HepG2 (cell line): Measurements from ENCODE around the gene ZFAND2B. TPM values are rescaled to one million over a fixed set of nuclear protein-coding genes. Genes with fewer than 3 reads are reported as not detected.

Experiments used
- ATF7-NPFF ChIP-seq: sonication (generic); formaldehyde crosslinking; IDR thresholded peaks from 2 replicates; pipeline ENCODE4 v1.8.1; 2023; ENCODE audit warnings: mild to moderate bottlenecking, low read depth, missing genetic modification reagents, moderate library complexity
- BCL3 ChIP-seq: sonication (generic); formaldehyde crosslinking; IDR thresholded peaks from 2 replicates; pipeline ENCODE4 v1.5.1; 2020; ENCODE audit warnings: mild to moderate bottlenecking, missing genetic modification reagents, moderate library complexity
- BHLHE40 ChIP-seq: IDR thresholded peaks from 2 replicates; pipeline ENCODE4 v1.6.1; 2011; ENCODE audit warnings: low read length, improper control_type of control experiment
- FLYWCH1 ChIP-seq: sonication (generic); formaldehyde crosslinking; IDR thresholded peaks from 2 replicates; pipeline ENCODE4 v1.8.1; 2023; ENCODE audit warnings: mild to moderate bottlenecking, missing genetic modification reagents
- FOSL1 ChIP-seq: sonication (generic); formaldehyde crosslinking; IDR thresholded peaks from 2 replicates; pipeline ENCODE4 v1.9.0; 2021; ENCODE audit warnings: missing genetic modification reagents, borderline replicate concordance
- GPN1 ChIP-seq: sonication (generic); formaldehyde crosslinking; IDR thresholded peaks from 2 replicates; pipeline ENCODE4 v1.5.1; 2020; ENCODE audit warnings: missing genetic modification reagents, borderline replicate concordance
- ISX ChIP-seq: sonication (generic); formaldehyde crosslinking; conservative IDR thresholded peaks from 2 replicates; pipeline ENCODE4 v1.5.0; 2020; ENCODE audit warnings: missing genetic modification reagents
- MTF2 ChIP-seq: sonication (generic); formaldehyde crosslinking; IDR thresholded peaks from 2 replicates; pipeline ENCODE4 v1.5.0; 2020; ENCODE audit warnings: missing genetic modification reagents, borderline replicate concordance
- NFE2L2 ChIP-seq: fragments of 150-350 bp; IDR thresholded peaks from 2 replicates; pipeline ENCODE4 v1.6.1; 2014; ENCODE audit warnings: low read length
- PHF20 ChIP-seq: sonication (generic); formaldehyde crosslinking; IDR thresholded peaks from 2 replicates; pipeline ENCODE4 v1.5.0; 2020; ENCODE audit warnings: mild to moderate bottlenecking, missing genetic modification reagents
- PRDM10 ChIP-seq: sonication (generic); formaldehyde crosslinking; IDR thresholded peaks from 2 replicates; pipeline ENCODE4 v1.4.0; 2020; ENCODE audit warnings: low read depth, missing genetic modification reagents
- THAP7 ChIP-seq: sonication (generic); formaldehyde crosslinking; IDR thresholded peaks from 2 replicates; pipeline ENCODE4 v1.8.1; 2023; ENCODE audit warnings: mild to moderate bottlenecking, missing genetic modification reagents
- ZKSCAN8 ChIP-seq: IDR thresholded peaks from 2 replicates; pipeline ENCODE4 v1.6.1; 2016; ENCODE audit warnings: borderline replicate concordance, missing genetic modification reagents, missing compliant biosample characterization
- ZNF17 ChIP-seq: sonication (generic); formaldehyde crosslinking; IDR thresholded peaks from 2 replicates; pipeline ENCODE4 v1.5.0; 2020; ENCODE audit warnings: mild to moderate bottlenecking, missing genetic modification reagents
- ZNF770 ChIP-seq: sonication (generic); formaldehyde crosslinking; IDR thresholded peaks from 2 replicates; pipeline ENCODE4 v1.5.0; 2020; ENCODE audit warnings: mild to moderate bottlenecking, missing genetic modification reagents
- ZNF773 ChIP-seq: sonication (generic); formaldehyde crosslinking; IDR thresholded peaks from 2 replicates; pipeline ENCODE4 v1.4.0; 2020; ENCODE audit warnings: missing genetic modification reagents, borderline replicate concordance
- ZNF841 ChIP-seq: sonication (generic); formaldehyde crosslinking; IDR thresholded peaks from 2 replicates; pipeline ENCODE4 v1.8.1; 2023; ENCODE audit warnings: missing genetic modification reagents, borderline replicate concordance
- polyA plus RNA-seq, 8 experiments: library from polyadenylated mRNA; depleted of rRNA in 3 of 8; stranded (reverse) in 7 of 8; unstranded in 1 of 8; fragments of >200 nt; fragmentation: Illumina TruSeq in 4 of 8; extraction: Trizol in 4 of 8; gene quantifications; 2 replicates each; pipeline versions ENCODE4 v1.2.1 to v1.2.3, GENCODE V29; 2011 to 2016; ENCODE audit warnings: low read depth in 4 of 8, missing spikeins in 1 of 8, mixed read lengths in 1 of 8; ENCODE audit not compliant: insufficient read depth in 1 of 8
- total RNA-seq, 5 experiments: library from RNA; depleted of rRNA; stranded (reverse); fragments of >200 nt; fragmentation: Illumina TruSeq; extraction: Trizol; gene quantifications; 2 replicates each; pipeline ENCODE4 v1.2.3, GENCODE V29; 2016; ENCODE audit warnings: low read depth in 1 of 5
- TF ChIP-seq, protein P1 (sequence below): sonication (generic); formaldehyde crosslinking; IDR thresholded peaks from 2 replicates; pipeline ENCODE4 v1.8.1; 2023; ENCODE audit warnings: mild to moderate bottlenecking, missing genetic modification reagents
- TF ChIP-seq, protein P2 (sequence below): sonication (generic); formaldehyde crosslinking; IDR thresholded peaks from 2 replicates; pipeline ENCODE4 v1.8.1; 2023; ENCODE audit warnings: mild to moderate bottlenecking, missing genetic modification reagents, borderline replicate concordance

The ZFAND2B gene
- total and polyA plus RNA-seq, 2 of the 13 experiments (the other 11 are each of a cell fraction or from before 2014, with no cell fraction given), result 53.3 to 115 TPM

- TF ChIP-seq ATF7-NPFF (no peak), PHF20 (CRISPR knock-in tag) (no peak; the same call in 1 of the 2 replicates), BHLHE40 (no peak; the same call in 1 of the 2 replicates), FLYWCH1 (CRISPR knock-in tag) (no peak), NFE2L2 (no peak), BCL3 (peak; percentile 37), THAP7 (CRISPR knock-in tag) (no peak), ZKSCAN8 (CRISPR knock-in tag) (peak; percentile 93), ZNF841 (CRISPR knock-in tag) (no peak), FOSL1 (CRISPR knock-in tag) (no peak), ZNF770 (no peak), GPN1 (CRISPR knock-in tag) (no peak), MTF2 (CRISPR knock-in tag) (no peak), ISX (CRISPR knock-in tag) (no peak), ZNF17 (CRISPR knock-in tag) (no peak), PRDM10 (CRISPR knock-in tag) (peak; percentile 94), ZNF773 (CRISPR knock-in tag) (0 out of 2 replicates have a peak, but pooled peaks have one; percentile 43)
- TF ChIP-seq, protein P1, sequence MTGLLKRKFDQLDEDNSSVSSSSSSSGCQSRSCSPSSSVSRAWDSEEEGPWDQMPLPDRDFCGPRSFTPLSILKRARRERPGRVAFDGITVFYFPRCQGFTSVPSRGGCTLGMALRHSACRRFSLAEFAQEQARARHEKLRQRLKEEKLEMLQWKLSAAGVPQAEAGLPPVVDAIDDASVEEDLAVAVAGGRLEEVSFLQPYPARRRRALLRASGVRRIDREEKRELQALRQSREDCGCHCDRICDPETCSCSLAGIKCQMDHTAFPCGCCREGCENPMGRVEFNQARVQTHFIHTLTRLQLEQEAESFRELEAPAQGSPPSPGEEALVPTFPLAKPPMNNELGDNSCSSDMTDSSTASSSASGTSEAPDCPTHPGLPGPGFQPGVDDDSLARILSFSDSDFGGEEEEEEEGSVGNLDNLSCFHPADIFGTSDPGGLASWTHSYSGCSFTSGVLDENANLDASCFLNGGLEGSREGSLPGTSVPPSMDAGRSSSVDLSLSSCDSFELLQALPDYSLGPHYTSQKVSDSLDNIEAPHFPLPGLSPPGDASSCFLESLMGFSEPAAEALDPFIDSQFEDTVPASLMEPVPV (CRISPR knock-in tag), result no peak; the same call in 1 of the 2 replicates
- TF ChIP-seq, protein P2, sequence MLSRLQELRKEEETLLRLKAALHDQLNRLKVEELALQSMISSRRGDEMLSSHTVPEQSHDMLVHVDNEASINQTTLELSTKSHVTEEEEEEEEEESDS (CRISPR knock-in tag), result 0 out of 2 replicates have a peak, but pooled peaks have one; percentile 21
These were observed 1.5 kb downstream of the ZFAND2B start (continued) for GRCh38 chr2:219207884-219208740.
